Cortex of kidney (tissue), 1 donor: ENCODE measurements around the gene SLC45A3.

ENCODE experiments used
- DNase-seq: peaks from one replicate; lab custom pipeline; 2025; lab: John Stamatoyannopoulos, UW

The SLC45A3 gene

DNA sequence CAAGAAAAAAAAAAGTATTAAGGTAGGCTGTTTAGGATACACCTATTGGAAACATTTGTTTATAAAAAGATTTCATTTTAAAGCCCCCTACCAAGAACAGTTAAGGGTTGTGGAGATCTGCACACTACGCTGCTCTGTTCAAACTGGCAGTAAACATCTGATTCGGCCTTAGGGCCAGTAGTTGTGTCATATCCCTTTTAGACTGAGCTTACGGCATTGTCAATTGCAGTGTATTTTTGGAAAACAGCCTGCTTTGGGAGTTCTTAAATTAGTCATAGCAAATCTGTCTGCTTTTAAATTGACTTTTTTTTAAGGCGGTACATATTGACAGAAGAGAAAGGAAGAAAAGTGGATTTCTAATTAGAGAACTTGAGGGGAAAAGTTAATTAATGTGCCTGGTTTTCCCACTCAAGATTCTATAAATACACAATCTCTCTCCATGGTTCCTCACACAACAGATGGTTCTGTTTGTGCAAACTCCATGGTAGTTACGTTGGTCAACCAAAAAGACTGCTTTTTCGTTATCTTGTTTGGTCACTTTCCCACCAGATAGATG, 46.8 kb downstream of the SLC45A3 start:
- DNase-seq: no peak

DNA sequence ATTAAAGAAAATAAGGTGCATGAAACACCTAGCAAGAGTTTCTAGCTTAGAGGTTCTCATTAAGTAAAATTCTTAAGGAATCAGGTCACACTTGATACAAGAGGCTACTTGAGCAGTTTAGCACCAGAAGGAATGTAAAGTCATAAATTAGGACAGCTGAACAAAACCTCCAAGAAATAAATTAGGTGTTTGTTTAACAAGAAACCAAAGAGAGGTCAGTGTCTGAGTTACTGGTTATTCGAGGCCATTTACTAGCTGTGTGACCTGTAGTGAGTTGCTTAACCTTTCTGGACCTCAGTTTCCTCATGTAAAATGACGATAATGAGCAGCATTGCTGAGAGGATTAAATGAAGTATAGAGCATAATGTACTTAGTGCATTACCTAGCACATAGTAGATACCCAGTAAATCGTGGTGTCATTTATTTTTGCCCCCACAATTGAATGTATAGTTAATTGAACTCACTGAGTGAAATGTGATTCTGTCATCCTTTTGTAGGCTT, 47.6 kb downstream of the SLC45A3 start:
- no peak for DNase-seq

DNA sequence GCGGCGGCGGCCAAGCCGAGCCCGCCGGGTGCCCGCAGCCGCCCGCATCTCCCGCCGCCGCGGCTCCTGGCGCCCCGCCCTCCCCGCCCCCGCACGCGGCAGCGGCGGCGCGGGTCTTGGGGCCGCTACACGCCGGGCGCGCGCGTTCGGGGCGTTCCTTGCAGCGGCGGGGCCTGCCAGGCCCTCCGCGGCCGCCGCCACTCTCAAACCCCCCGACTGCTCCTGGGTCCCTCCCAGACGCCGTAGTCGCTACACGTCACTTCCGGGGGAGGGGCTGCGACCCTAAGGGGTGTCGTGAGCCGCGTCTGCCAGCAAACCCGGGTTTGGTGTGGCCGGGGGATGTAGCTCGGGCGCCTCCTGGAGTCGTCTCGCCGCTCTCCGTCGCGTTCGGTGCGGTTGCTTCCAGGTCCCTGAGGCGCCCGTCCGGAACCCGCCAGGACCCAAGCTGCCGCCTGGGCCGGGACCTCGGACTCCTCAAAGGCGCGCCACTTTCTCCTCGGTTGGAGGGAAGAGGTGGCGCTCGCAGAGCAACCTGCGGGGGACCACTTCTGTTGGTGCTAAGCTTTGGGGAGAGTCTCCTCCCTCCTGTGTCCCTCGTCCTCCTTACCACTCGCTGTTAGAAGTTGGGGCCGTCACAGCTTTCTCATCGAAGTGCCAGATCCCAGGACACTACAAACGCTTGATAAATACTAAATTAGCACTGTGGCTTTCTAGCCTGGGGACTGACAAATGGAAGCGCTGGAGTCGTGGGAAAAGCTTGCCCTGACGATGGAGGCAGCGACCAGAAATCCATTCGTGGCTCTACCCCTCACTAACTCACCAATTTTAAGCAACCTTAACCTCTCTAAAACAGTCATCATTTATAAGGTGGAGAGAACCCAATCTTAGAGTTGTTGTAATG, 48.3 kb downstream of the SLC45A3 start, which contains the start of gene ELK4:
Gene ELK4, minus strand, starts transcription at position 244 of the 901 bp plus-strand sequence. CDS start 8,129 bp downstream, outside the sequence.
- DNase-seq: peak; percentile 75

DNA sequence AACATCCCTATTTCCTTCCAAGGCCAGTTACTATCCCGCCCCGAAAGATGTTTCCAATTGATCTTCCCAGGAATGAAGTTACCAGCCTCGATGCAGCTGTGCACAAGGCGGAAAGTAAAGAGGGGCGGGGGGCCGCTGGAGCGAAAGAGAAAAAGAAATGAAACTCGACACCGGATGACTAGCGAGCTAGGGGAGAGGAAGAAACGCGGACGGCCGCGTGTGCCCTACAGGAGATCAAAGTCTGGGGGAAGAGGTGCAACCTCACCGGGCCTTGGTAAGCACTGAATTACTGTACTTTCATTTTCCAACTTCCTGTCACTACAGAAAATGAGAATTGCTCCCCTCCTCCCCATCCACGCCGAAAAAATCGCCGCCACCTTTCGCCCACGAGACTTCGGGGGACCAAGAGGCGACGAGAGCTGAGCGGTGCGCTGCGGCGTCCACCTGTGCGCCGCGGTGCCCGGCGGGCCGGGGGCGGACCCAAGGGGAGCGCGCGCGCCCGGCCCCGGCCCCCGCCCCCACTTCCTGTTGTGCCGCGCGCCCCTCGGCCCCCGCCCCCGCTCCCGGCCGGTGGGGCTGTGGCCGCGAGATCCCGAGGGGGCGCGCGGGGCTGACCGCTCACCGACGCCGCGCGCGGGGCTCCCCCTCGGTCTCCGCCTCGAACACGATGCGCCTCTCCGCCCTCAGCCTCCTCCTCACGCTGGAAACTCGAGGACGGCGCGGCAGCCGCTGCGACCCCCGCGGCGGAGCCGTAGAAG, 49.1 kb downstream of the SLC45A3 start:
- DNase-seq: no peak

DNA sequence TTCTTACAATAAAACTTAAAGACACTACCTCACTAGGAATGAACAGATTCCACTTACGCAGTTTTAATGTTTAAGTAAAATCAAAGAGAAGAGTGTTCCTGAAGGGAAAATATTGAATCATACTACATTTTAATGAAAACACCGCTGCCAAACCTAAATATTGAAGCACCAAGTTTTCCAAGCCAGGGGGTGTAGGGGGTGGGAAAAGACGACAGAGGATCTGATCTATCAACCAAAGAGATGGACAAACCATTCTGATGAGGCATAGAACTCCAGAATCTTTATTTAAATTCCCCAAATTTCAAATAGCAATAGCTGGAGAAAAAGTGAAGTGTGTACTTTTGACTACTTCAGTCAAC, 49.7 kb downstream of the SLC45A3 start:
- DNase-seq: no peak

DNA sequence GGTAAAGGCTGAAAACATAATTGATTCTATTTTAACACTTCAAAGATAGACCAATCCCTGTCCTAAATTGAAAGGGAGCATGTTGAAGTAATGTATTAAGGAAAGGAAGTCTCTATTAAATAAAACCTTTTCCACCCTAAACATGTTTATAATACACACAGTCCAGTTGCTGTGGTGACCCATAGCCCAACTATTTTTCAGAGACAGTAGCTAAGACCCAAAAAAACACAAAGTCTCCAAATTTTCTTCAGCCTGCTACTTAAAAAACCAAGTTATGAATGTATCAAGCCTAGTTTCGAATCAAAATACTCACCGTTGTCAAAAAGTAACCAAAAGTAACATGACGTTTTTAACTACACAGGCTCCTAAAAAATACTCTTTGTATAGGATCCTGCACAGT, 50.1 kb downstream of the SLC45A3 start:
- DNase-seq: no peak

DNA sequence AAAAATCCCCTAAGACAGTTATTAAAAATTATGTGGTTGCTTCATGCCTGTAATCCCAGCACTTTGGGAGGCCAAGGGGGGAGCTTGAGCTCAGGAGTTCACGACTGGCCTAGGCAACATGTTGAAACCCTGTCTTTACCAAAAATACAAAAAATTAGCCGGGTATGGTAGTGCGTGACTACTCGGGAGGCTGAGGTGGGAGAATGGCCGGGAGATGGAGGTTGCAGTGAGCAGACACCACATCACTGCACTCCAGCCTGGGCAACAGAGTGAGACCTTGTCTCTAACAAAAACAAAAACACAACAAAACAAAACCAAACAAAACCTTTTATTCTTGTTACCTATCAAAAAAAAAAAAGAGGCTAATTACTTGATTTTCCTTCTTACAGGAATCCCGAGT, 50.6 kb downstream of the SLC45A3 start:
- no peak for DNase-seq

DNA sequence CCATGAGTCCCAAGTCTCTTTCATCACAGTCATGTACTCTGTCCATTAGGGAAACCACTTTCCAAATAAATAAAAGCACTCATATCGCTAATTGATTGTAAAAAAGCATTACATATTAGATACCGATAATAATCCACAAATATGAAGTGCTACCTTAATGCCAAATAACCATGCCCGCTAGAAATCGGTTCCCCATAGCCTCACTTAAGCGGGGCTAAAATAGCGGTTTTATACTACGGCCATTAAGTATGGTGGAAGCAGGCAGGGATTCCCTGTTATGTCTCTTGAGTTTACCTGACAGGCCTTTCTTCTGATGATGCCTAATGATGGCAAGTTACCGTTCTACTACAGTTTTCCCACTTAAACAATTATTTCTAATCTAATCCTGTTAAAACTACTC, 52.4 kb downstream of the SLC45A3 start:
- DNase-seq: no peak

DNA sequence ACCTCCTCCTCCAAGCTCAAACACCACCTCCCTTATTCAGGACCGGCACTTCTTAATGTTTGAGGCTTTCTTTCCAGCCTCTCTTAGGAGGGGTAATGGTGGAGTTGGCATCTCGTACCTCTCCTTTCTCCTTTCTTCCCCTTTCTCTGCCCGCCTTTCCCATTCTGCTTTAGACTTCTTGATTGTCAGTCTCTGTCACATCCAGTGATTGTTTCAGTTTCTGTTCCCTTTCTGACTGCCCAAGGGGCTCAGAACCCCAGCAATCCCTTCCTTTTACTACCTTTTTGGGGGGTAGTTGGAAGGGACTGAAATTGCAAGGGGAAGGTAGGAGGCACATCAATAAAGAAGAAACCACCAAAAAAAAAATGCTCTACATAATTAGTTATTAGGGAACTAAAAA, 54.1 kb downstream of the SLC45A3 start:
- DNase-seq: no peak

DNA sequence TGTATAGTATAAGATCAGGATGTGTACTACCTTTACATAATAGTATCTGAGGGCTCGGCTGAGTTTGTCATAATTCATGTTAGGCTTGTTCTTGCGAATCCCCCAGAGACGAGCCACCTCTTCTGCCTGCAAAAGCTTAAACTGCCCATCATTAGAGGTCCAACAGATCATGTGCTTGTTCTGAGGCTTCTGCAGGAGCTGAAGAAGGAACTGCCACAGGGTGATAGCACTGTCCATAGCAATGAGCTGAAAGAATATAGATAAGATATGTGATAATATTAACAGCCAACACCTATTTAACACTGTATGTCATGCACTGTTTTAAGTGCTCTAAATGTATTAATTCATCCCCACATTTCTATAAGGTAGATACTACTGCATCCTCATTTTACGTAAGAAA, 56.7 kb downstream of the SLC45A3 start:
- DNase-seq: no peak

DNA sequence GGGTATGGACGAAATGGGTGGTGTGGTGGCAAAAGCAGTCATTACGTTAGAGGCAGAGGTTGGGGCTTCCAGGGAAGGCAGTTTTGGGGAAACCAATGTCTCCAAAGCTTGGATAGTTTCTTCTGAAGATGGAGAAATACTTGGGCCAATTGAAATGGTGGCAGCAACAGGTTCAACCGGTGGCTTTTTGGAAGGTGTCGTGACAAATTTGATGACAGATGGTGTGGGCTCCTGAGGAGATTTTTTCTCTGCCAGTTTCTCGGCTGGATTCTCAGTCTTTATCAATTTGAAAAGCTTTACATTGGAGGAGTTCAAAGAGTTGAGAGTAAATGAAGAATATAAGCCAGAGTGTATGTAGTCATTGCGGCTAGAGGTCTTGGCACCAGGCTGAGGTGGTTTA, 60.0 kb downstream of the SLC45A3 start:
- no peak for DNase-seq

DNA sequence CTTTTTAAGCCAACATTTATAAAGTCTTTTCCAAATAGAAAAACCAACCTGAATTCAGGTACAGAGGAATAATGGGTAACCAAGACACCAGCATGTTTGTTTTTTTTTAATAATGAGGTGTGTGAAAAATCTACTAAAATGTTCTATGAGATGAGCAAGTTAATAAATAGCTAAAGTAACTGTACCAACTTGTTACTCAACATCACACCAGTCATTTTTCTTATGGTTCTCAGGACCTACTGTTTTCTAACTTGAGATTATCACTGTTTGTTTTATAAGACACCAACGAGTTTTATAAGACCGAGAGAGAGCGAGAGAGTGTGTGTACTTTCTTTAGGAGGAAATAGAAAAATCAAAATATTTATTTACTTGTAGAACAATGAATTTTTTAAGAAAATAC, 60.9 kb downstream of the SLC45A3 start:
- no peak for DNase-seq

DNA sequence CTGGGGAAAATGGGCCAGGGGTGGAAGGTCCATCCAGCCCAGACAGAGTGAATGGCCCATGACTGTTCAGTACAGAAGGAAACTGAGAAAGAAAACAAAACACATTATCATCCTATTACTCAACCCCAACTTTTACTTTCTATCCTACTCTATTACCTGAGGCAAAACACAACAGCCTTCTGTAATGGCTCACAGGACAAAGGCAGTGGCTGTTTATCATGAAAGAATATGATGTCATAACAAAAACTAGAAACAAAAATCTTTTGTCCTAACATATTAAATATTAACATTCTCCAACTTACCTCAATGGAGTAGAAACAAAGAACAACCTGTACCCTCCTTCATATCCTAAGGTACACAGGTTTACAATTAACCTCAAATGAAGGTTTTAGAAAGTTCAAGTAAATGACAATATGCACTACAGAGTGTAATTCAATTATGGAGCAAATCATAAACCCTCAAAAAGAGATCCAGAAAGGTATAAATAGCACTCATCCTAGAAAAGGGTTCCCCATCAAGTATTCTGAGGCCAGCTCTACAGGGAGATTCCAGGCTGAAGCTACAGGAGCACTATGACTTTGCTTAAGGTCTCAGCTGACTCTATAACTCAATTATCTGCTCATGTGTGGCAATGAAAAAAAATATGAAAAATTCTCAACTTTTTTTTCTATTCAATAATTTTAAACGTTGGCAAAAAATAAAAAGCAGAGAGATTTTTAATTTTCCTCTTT, 63.6 kb downstream of the SLC45A3 start:
- DNase-seq: no peak

DNA sequence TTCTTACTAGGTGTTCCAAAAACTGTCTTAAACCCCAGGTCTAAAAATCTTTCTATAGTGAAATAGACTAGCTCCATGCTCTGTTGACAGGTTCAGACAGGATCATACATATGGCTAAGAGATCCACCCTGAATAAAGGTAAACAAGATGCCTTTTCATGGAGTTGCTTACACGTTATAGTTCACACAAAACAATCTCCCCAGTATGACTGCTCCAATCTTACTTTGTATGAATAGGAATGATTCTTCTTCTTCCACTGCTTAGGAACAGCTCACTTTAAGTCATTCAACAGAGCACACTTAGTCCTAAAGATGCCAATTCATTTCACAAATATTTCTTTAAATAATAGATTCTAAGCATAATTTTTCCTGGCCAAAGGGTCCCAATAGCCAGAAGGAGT, 64.5 kb downstream of the SLC45A3 start:
- no peak for DNase-seq

DNA sequence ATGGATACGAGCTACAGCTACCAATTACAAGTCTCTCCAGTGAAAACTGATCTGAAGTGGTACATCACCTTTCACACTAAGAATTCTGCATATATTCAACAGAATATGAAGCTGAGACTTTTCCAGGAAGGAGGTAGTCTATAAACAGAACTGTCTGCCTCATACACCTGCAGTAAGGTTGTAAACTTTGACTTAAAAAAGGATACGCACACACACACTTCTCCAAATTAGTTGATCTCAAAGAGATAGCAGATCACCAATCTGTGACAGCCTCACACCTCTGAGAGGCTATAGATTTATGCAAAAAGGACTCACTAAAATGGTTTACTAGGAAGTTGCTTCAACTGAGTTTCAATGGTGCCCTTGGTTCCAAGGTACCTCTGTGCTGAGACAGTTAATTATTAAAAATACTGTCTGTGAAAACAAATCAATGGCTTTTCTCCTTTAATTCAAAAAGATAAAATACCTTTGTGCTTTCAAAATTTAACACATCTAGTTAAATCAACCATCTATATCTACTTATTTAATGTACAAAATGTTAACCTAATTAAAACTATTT, 66.4 kb downstream of the SLC45A3 start:
- DNase-seq: no peak

DNA sequence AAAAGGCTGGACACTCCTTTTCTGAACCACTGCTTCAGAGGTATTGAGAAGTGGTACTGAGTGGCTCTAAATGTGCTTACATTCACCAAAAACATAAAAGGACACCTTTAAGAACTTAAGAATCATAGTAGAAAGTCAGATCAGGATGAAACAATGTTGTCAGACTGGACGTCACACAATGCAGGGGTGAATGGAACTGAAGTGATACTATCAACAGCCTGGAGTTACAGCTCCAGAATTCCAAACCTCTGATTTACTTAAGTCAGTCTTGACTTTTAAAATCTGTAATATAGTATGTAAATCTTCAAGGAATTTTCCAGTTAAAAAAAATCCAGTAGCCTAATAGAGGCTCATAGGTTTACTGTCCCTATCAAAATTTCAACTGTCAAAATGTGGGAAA, 67.8 kb downstream of the SLC45A3 start:
- no peak for DNase-seq

DNA sequence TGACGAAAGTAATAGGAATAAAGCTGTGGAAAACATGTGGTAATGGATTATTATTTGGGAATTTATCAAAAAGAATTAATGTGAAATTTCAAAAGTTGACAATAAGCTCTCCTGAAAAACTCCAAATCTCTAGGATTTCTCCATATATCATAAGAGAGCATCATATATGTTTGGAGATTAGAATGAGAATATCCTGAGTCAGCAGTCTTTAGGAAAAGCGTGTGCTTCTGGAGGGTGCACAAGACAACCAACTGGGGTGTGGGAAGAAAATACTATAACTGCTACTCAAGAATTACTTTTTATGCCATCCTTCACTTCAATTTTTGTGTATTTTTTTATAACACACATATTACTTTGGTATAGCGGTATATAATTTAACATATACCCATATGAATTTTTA, 68.2 kb downstream of the SLC45A3 start:
- DNase-seq: no peak

DNA sequence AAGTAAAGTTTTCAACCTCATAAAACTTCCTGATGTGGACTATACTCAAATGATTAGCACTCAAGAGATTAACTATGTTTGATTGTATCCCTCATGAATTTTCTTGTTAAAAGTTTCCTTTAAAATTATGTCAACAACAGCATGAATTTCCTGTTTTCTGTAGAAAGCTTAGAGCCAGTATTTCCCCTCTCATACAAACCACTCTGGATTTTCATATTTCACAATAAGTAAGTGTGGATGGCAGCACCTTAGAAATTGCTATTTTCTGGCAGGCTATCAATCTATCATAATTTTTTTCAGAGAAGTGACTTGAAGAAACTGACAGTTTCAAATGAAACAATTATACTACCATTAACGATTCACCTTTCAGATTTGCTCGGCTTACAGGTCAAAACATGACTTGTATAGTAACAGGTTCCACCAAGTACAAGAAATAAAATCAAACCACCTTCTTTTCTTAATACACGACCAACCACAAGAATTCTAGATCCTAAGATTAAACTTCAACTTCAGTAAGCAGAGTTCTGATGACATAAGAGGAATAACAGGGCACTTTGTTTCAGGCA, 69.3 kb downstream of the SLC45A3 start:
- DNase-seq: no peak

DNA sequence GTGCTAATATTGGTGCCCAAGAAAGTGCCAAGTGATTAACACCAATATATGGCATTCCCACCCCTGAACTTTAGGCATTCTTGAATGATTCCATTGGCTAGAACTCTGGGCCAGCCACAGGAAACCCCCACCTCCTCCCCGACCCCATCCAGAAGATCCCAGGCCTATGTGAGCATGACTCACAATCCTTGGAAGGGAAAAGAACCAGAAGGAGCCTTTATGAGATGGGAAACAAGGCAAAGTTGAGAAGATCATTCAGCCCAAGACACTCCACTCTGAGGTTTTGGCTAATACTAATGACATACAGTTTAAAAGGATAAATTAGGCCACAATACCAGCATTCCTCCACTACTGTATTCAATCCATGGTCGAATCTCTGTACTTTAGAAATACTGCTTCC, 70.3 kb downstream of the SLC45A3 start:
- DNase-seq: no peak
